SK-N-MC (cell line): ENCODE measurements around the gene CLCF1.

ENCODE experiments used
- EZH2 ChIP-seq: fragments of 200-600 bp; sonication (generic); IDR thresholded peaks from one replicate; pipeline ENCODE4 v1.6.1; 2017; ENCODE audit warnings: antibody characterized with exemption
- POLR2AphosphoS5 ChIP-seq: IDR thresholded peaks from 2 replicates; pipeline ENCODE4 v1.6.1; 2012; ENCODE audit warnings: mild to moderate bottlenecking, low read depth, low read length, borderline replicate concordance

DNA sequence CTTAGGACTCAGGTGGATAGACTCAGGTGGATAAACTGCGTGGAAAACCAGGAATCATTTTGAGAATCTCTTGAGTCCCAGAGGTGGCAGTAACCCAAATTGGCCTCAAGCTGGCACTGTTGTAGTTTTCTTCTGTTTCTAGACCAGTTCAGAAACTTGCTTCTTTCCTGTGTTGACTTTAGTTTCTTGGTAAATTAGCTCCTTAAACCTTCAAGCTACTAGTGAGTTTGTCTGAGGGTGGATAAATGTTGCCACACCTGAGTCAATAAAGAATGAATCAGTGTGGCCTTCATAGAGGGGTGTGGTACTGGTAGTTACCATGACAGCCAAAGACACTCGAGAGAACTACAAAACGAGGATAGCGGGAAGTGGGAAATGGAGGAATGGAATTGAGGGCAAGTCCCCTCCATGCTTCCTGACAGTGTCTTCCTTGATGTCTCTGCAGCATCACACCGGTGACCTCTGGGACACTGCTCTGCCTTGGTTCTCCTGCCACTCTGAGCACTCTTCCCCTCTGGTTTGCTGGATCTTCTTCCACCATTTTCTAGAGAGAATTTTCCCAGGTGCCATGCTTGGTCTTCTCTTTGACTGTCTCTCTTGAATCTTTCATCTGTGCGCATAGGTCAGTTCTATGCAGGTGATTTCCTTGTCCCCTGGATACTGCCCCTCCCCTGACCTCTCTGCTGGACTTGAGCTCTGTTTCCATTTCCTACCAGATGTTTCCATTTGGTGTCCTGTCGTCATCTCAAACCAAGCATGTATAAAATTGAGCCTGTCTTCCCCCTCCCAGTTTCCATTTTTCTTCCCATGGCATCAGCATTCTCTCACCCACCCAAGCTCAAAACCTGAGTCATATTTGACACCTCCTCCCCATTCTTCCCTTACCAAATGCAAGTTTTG lies 27.2 kb downstream of the CLCF1 start:
- TF ChIP-seq EZH2 (no peak), POLR2AphosphoS5 (no peak)
